ENCODE measurements around the gene PDIA2. TPM values are rescaled to one million over a fixed set of nuclear protein-coding genes. Genes with fewer than 3 reads are reported as not detected.

Gene PDIA2
- total RNA-seq, 1 experiment from 2014 or later, result not detected

- peaks cover 8% of the 10 kb centered on the region for H3K27me3 Mint-ChIP-seq (ENCODE audit: unreplicated experiment)
- H3K9me3 Mint-ChIP-seq (ENCODE audit: low read depth, unreplicated experiment), result no peaks in the 10 kb centered on the region
- no peak for DNase-seq
- BruUV-seq (replicated peaks), result no TSS peak
- peaks cover 56% of the 10 kb centered on the region for H3K36me3 Mint-ChIP-seq (ENCODE audit: insufficient read depth, unreplicated experiment)
- H3K4me3 Mint-ChIP-seq (ENCODE audit: low read depth, unreplicated experiment), result no peak overlapping the region
- CTCF ChIA-PET, result interaction anchor here (1.1 kb wide), 1 partner anchor 66 kb away, joined by 3 read pairs; no protein-coding TSS in a partner anchor
- H3K4me1 Mint-ChIP-seq (ENCODE audit: low read depth, unreplicated experiment), result no peaks in the 10 kb centered on the region
- intact Hi-C loops (cut with micrococcal nuclease; ENCODE audit: unreplicated experiment), result no loop called here
- TF ChIP-seq, protein P1, sequence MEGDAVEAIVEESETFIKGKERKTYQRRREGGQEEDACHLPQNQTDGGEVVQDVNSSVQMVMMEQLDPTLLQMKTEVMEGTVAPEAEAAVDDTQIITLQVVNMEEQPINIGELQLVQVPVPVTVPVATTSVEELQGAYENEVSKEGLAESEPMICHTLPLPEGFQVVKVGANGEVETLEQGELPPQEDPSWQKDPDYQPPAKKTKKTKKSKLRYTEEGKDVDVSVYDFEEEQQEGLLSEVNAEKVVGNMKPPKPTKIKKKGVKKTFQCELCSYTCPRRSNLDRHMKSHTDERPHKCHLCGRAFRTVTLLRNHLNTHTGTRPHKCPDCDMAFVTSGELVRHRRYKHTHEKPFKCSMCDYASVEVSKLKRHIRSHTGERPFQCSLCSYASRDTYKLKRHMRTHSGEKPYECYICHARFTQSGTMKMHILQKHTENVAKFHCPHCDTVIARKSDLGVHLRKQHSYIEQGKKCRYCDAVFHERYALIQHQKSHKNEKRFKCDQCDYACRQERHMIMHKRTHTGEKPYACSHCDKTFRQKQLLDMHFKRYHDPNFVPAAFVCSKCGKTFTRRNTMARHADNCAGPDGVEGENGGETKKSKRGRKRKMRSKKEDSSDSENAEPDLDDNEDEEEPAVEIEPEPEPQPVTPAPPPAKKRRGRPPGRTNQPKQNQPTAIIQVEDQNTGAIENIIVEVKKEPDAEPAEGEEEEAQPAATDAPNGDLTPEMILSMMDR (IDR thresholded peaks at IDR 0.05; ENCODE audit: unreplicated experiment), result no peak
- no peak overlapping the region for H3K27ac Mint-ChIP-seq (ENCODE audit: unreplicated experiment)
Measured at GRCh38 chr16:287298-287811, 4.4 kb downstream of the PDIA2 start.

GRCh38 chr16:287981-288920, 5.3 kb downstream of the PDIA2 start:
- no peak for DNase-seq
- no TSS peak for BruUV-seq (replicated peaks)
- no peak overlapping the region for H3K27ac Mint-ChIP-seq (ENCODE audit: unreplicated experiment)
- CTCF ChIA-PET, result no interaction called here
- H3K4me1 Mint-ChIP-seq (ENCODE audit: low read depth, unreplicated experiment), result no peaks in the 10 kb centered on the region
- H3K27me3 Mint-ChIP-seq (ENCODE audit: unreplicated experiment), result no peaks in the 10 kb centered on the region
- intact Hi-C loops (cut with micrococcal nuclease; ENCODE audit: unreplicated experiment), result no loop called here
- TF ChIP-seq, protein P1 (IDR thresholded peaks at IDR 0.05; ENCODE audit: unreplicated experiment), result no peak
- no peaks in the 10 kb centered on the region for H3K9me3 Mint-ChIP-seq (ENCODE audit: low read depth, unreplicated experiment)
- H3K4me3 Mint-ChIP-seq (ENCODE audit: low read depth, unreplicated experiment), result no peak overlapping the region
- peaks cover 62% of the 10 kb centered on the region for H3K36me3 Mint-ChIP-seq (ENCODE audit: insufficient read depth, unreplicated experiment)

DNA sequence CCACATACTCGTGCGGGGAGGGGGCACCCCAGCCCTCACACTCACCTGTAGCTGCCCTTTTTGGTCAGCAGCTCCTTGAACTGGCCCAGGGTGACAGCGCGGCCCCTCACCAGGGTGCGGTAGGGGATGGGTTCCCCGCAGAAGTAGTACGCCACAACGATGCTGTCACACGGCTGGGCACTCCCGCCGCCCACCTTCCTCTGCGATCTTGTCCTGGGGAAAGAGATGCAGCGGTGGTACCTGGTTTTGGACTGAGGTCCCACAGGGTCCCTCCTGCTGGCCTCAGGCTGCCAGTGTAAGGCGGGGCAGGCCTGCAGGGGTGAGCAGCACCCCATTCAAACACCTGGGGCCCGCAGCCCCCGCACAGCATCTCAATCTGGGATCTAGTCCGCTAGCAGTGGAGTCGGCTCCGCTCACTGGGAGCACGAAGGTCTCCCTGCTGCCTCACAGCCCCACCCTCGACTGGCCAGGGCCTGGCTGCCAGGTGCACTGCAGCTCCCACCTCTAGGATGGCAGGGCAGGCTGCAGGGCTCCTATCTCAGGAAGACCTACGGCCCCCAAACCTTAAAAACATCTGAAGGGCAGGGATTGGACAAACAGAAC, 6.5 kb downstream of the PDIA2 start:
- H3K27ac Mint-ChIP-seq (ENCODE audit: unreplicated experiment), result no peak overlapping the region
- intact Hi-C loops (cut with micrococcal nuclease; ENCODE audit: unreplicated experiment), result no loop called here
- CTCF ChIA-PET, result no interaction called here
- TF ChIP-seq, protein P1 (IDR thresholded peaks at IDR 0.05; ENCODE audit: unreplicated experiment), result no peak
- DNase-seq, result no peak
- H3K9me3 Mint-ChIP-seq (ENCODE audit: low read depth, unreplicated experiment), result no peaks in the 10 kb centered on the region
- no peak overlapping the region for H3K4me3 Mint-ChIP-seq (ENCODE audit: low read depth, unreplicated experiment)
- no peaks in the 10 kb centered on the region for H3K4me1 Mint-ChIP-seq (ENCODE audit: low read depth, unreplicated experiment)
- H3K36me3 Mint-ChIP-seq (ENCODE audit: insufficient read depth, unreplicated experiment), result peaks cover 72% of the 10 kb centered on the region
- no TSS peak for BruUV-seq (replicated peaks)
- no peaks in the 10 kb centered on the region for H3K27me3 Mint-ChIP-seq (ENCODE audit: unreplicated experiment)

- H3K27me3 Mint-ChIP-seq (ENCODE audit: unreplicated experiment), result no peaks in the 10 kb centered on the region
- CTCF ChIA-PET, result no interaction called here
- H3K4me3 Mint-ChIP-seq (ENCODE audit: low read depth, unreplicated experiment), result no peak overlapping the region
- intact Hi-C loops (cut with micrococcal nuclease; ENCODE audit: unreplicated experiment), result no loop called here
- peaks cover 75% of the 10 kb centered on the region for H3K36me3 Mint-ChIP-seq (ENCODE audit: insufficient read depth, unreplicated experiment)
- no peak overlapping the region for H3K27ac Mint-ChIP-seq (ENCODE audit: unreplicated experiment)
- no peaks in the 10 kb centered on the region for H3K9me3 Mint-ChIP-seq (ENCODE audit: low read depth, unreplicated experiment)
- DNase-seq, result no peak
- no peaks in the 10 kb centered on the region for H3K4me1 Mint-ChIP-seq (ENCODE audit: low read depth, unreplicated experiment)
- no TSS peak for BruUV-seq (replicated peaks)
- TF ChIP-seq, protein P1 (IDR thresholded peaks at IDR 0.05; ENCODE audit: unreplicated experiment), result no peak
Measured at GRCh38 chr16:290015-290680, 7.2 kb downstream of the PDIA2 start.

All from Calu3 (cell line).